ENCODE results near the gene PFDN2. TPM values are rescaled to one million over a fixed set of nuclear protein-coding genes. Genes with fewer than 3 reads are reported as not detected.

The PFDN2 gene
- total RNA-seq, 2 experiments from 2014 or later, result 141 to 148 TPM

GRCh38 chr1:161098210-161099068 lies 19.4 kb downstream of the PFDN2 start, which contains the start of gene KLHDC9:
Gene KLHDC9, plus strand, starts transcription at chr1:161098361. Its CDS starts 175 bp downstream, at chr1:161098536.
- no peaks in the 10 kb centered on the region for H3K9me3 Mint-ChIP-seq
- H3K4me3 Mint-ChIP-seq, result peak within 1 kb of the TSS; percentile 77
- H3K4me1 Mint-ChIP-seq, result peaks cover 42% of the 10 kb centered on the region
- H3K36me3 Mint-ChIP-seq, result peaks cover 13% of the 10 kb centered on the region
- peak within 1 kb of the TSS; percentile 73 for H3K27ac Mint-ChIP-seq
- peak; percentile 84 for DNase-seq
- no peaks in the 10 kb centered on the region for H3K27me3 Mint-ChIP-seq

GRCh38 chr1:161096530-161096929 lies 21.3 kb downstream of the PFDN2 start:
- DNase-seq, result no peak
- Mint-ChIP-seq H3K36me3 (peaks cover 13% of the 10 kb centered on the region), H3K4me1 (peaks cover 60% of the 10 kb centered on the region)

GRCh38 chr1:161096015-161096414 lies 21.8 kb downstream of the PFDN2 start:
- Mint-ChIP-seq H3K27ac (no peak overlapping the region), H3K27me3 (no peaks in the 10 kb centered on the region), H3K36me3 (peaks cover 9% of the 10 kb centered on the region), H3K9me3 (no peaks in the 10 kb centered on the region), H3K4me3 (no peak overlapping the region), H3K4me1 (peaks cover 65% of the 10 kb centered on the region)
- DNase-seq, result no peak

More at GRCh38 chr1:161096530-161096929, 21.3 kb downstream of the PFDN2 start:
- H3K9me3 Mint-ChIP-seq, result no peaks in the 10 kb centered on the region
- H3K27me3 Mint-ChIP-seq, result no peaks in the 10 kb centered on the region
- H3K4me3 Mint-ChIP-seq, result no peak overlapping the region
- no peak overlapping the region for H3K27ac Mint-ChIP-seq

- Mint-ChIP-seq H3K4me3 (no peak overlapping the region), H3K27ac (no peak overlapping the region), H3K9me3 (no peaks in the 10 kb centered on the region), H3K36me3 (peaks cover 7% of the 10 kb centered on the region), H3K4me1 (peaks cover 66% of the 10 kb centered on the region), H3K27me3 (no peaks in the 10 kb centered on the region)
- DNase-seq, result no peak
These were observed 22.6 kb downstream of the PFDN2 start for GRCh38 chr1:161095230-161095629.

- Mint-ChIP-seq H3K36me3 (peaks cover 4% of the 10 kb centered on the region), H3K4me3 (no peak overlapping the region), H3K9me3 (no peaks in the 10 kb centered on the region), H3K27me3 (no peaks in the 10 kb centered on the region), H3K27ac (no peak overlapping the region), H3K4me1 (peaks cover 66% of the 10 kb centered on the region)
- no peak for DNase-seq
These were observed 23.4 kb downstream of the PFDN2 start for GRCh38 chr1:161094481-161094880.

- no peak overlapping the region for H3K4me3 Mint-ChIP-seq
- no peaks in the 10 kb centered on the region for H3K9me3 Mint-ChIP-seq
- peaks cover 64% of the 10 kb centered on the region for H3K4me1 Mint-ChIP-seq
- no peaks in the 10 kb centered on the region for H3K27me3 Mint-ChIP-seq
- no peaks in the 10 kb centered on the region for H3K36me3 Mint-ChIP-seq
- H3K27ac Mint-ChIP-seq, result peak overlapping the region; percentile 35
- peak; percentile 58 for DNase-seq
These were observed 25.2 kb downstream of the PFDN2 start for GRCh38 chr1:161092621-161093028.

- Mint-ChIP-seq H3K27me3 (no peaks in the 10 kb centered on the region), H3K4me1 (peaks cover 59% of the 10 kb centered on the region), H3K4me3 (no peak overlapping the region), H3K27ac (peak overlapping the region; percentile 23), H3K36me3 (no peaks in the 10 kb centered on the region), H3K9me3 (no peaks in the 10 kb centered on the region)
- DNase-seq, result no peak
These were observed 25.9 kb downstream of the PFDN2 start for GRCh38 chr1:161091796-161092507.

- Mint-ChIP-seq H3K27ac (no peak overlapping the region), H3K4me3 (no peak overlapping the region), H3K27me3 (no peaks in the 10 kb centered on the region), H3K4me1 (peaks cover 51% of the 10 kb centered on the region), H3K36me3 (no peaks in the 10 kb centered on the region), H3K9me3 (no peaks in the 10 kb centered on the region)
- DNase-seq, result no peak
These were observed 26.7 kb downstream of the PFDN2 start for GRCh38 chr1:161091093-161091492.

GRCh38 chr1:161090617-161091016 lies 27.2 kb downstream of the PFDN2 start:
- H3K4me1 Mint-ChIP-seq, result peaks cover 48% of the 10 kb centered on the region
- H3K36me3 Mint-ChIP-seq, result no peaks in the 10 kb centered on the region
- no peaks in the 10 kb centered on the region for H3K9me3 Mint-ChIP-seq
- no peak overlapping the region for H3K4me3 Mint-ChIP-seq
- H3K27ac Mint-ChIP-seq, result no peak overlapping the region
- no peak for DNase-seq
- no peaks in the 10 kb centered on the region for H3K27me3 Mint-ChIP-seq

GRCh38 chr1:161089938-161090337 lies 27.9 kb downstream of the PFDN2 start:
- no peak for DNase-seq
- H3K9me3 Mint-ChIP-seq, result no peaks in the 10 kb centered on the region
- no peak overlapping the region for H3K4me3 Mint-ChIP-seq
- H3K27ac Mint-ChIP-seq, result no peak overlapping the region
- H3K36me3 Mint-ChIP-seq, result no peaks in the 10 kb centered on the region
- peaks cover 48% of the 10 kb centered on the region for H3K4me1 Mint-ChIP-seq
- H3K27me3 Mint-ChIP-seq, result no peaks in the 10 kb centered on the region

GRCh38 chr1:161089251-161089924 lies 28.4 kb downstream of the PFDN2 start, which contains the start of gene NECTIN4:
Gene NECTIN4, minus strand, starts transcription at chr1:161089558. Its CDS starts 262 bp downstream, at chr1:161089296.
- no peak within 1 kb of the TSS for H3K4me3 Mint-ChIP-seq
- H3K36me3 Mint-ChIP-seq, result no peaks in the 10 kb centered on the region
- DNase-seq, result no peak
- no peaks in the 10 kb centered on the region for H3K27me3 Mint-ChIP-seq
- no peaks in the 10 kb centered on the region for H3K9me3 Mint-ChIP-seq
- no peak within 1 kb of the TSS for H3K27ac Mint-ChIP-seq
- peaks cover 48% of the 10 kb centered on the region for H3K4me1 Mint-ChIP-seq

- Mint-ChIP-seq H3K4me1 (peaks cover 45% of the 10 kb centered on the region), H3K36me3 (no peaks in the 10 kb centered on the region), H3K27ac (no peak overlapping the region), H3K9me3 (no peaks in the 10 kb centered on the region), H3K27me3 (no peaks in the 10 kb centered on the region), H3K4me3 (no peak overlapping the region)
- no peak for DNase-seq
These were observed 29.2 kb downstream of the PFDN2 start for GRCh38 chr1:161088587-161089110.

- H3K9me3 Mint-ChIP-seq, result no peaks in the 10 kb centered on the region
- H3K4me1 Mint-ChIP-seq, result peaks cover 25% of the 10 kb centered on the region
- no peaks in the 10 kb centered on the region for H3K27me3 Mint-ChIP-seq
- no peak for DNase-seq
- no peak overlapping the region for H3K4me3 Mint-ChIP-seq
- H3K27ac Mint-ChIP-seq, result no peak overlapping the region
- no peaks in the 10 kb centered on the region for H3K36me3 Mint-ChIP-seq
These were observed 31.4 kb downstream of the PFDN2 start for GRCh38 chr1:161086457-161086856.

GRCh38 chr1:161085165-161085564 lies 32.7 kb downstream of the PFDN2 start:
- Mint-ChIP-seq H3K9me3 (no peaks in the 10 kb centered on the region), H3K27ac (no peak overlapping the region), H3K4me3 (no peak overlapping the region), H3K36me3 (no peaks in the 10 kb centered on the region), H3K27me3 (no peaks in the 10 kb centered on the region), H3K4me1 (peaks cover 13% of the 10 kb centered on the region)
- no peak for DNase-seq

GRCh38 chr1:161084597-161084988 lies 33.2 kb downstream of the PFDN2 start:
- Mint-ChIP-seq H3K27me3 (no peaks in the 10 kb centered on the region), H3K27ac (no peak overlapping the region), H3K4me1 (peaks cover 11% of the 10 kb centered on the region), H3K9me3 (no peaks in the 10 kb centered on the region), H3K36me3 (no peaks in the 10 kb centered on the region), H3K4me3 (no peak overlapping the region)
- DNase-seq, result no peak

Measured in activated naive CD8-positive, alpha-beta T cell treated with anti-CD3 and anti-CD28 coated beads for 36 hours (primary cell).